Measurements from ENCODE around the gene SOWAHB. TPM values are rescaled to one million over a fixed set of nuclear protein-coding genes. Genes with fewer than 3 reads are reported as not detected.

Gene SOWAHB
- total and polyA plus RNA-seq, 9 donors, result 0.05 to 1.3 (median 0.11) TPM; not detected in 3

DNA sequence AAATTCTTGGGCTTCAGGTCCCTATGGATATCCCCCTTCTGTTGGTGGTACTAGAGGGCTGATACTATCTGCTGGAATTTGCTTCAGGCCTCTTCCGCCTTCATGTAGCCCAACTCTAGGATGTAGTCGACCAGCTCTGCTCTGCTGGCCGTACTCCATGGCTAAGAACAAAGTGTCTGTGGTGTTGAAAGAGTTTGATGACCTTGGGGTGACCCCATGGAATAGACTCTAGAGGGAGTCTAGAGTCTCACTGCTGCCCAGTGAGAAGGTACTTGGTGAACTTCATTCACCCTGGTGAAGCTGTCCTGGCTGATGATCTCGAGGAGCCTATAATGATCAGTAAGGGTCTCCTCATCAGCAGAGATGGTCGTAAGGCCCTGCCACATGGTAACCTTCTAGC lies 11.7 kb downstream of the SOWAHB start:
- TF ChIP-seq, protein P1, sequence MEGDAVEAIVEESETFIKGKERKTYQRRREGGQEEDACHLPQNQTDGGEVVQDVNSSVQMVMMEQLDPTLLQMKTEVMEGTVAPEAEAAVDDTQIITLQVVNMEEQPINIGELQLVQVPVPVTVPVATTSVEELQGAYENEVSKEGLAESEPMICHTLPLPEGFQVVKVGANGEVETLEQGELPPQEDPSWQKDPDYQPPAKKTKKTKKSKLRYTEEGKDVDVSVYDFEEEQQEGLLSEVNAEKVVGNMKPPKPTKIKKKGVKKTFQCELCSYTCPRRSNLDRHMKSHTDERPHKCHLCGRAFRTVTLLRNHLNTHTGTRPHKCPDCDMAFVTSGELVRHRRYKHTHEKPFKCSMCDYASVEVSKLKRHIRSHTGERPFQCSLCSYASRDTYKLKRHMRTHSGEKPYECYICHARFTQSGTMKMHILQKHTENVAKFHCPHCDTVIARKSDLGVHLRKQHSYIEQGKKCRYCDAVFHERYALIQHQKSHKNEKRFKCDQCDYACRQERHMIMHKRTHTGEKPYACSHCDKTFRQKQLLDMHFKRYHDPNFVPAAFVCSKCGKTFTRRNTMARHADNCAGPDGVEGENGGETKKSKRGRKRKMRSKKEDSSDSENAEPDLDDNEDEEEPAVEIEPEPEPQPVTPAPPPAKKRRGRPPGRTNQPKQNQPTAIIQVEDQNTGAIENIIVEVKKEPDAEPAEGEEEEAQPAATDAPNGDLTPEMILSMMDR (IDR thresholded peaks at IDR 0.05), result no peak
- TF ChIP-seq POLR2A (IDR thresholded peaks at IDR 0.05) (no peak), EP300 (IDR thresholded peaks at IDR 0.05) (no peak)
- no peaks in the 10 kb centered on the region for H3K36me3 ChIP-seq
- intact Hi-C loops (cut with DNase I), result no loop called here

DNA sequence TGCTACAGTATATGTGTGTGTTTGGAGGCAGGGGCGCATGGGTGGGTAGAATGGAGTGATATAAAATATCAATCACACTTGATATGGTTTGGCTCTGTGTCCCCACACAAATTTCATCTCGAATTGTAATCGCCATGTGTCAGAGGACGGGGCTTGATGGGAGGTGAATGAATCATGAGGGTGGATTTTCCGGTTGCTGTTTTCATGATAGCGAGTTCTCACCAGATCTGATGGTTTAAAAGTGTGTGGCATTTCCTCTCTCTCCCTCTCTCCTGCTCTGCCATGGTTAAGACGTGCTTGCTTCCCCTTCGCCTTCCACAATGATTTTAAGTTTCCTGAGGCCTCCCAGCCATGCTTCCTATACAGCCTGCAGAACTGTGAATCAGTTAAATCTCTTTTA lies 14.8 kb downstream of the SOWAHB start:
- no peaks in the 10 kb centered on the region for H3K27me3 ChIP-seq
- no peaks in the 10 kb centered on the region for H3K36me3 ChIP-seq
- TF ChIP-seq, protein P1 (IDR thresholded peaks at IDR 0.05), result no peak
- TF ChIP-seq EP300 (IDR thresholded peaks at IDR 0.05) (no peak), POLR2A (IDR thresholded peaks at IDR 0.05) (no peak)
- H3K4me1 ChIP-seq (ENCODE audit: insufficient read depth), result no peaks in the 10 kb centered on the region
- H3K27ac ChIP-seq, result no peak overlapping the region
- WGBS, 3 donors, result 76 to 88% (median 85%) methylated on average over 8 of the region's 8 CpGs
- H3K4me3 ChIP-seq, result no peak overlapping the region
- intact Hi-C loops (cut with DNase I), result no loop called here
- no peak for DNase-seq
- no peaks in the 10 kb centered on the region for H3K9me3 ChIP-seq

More for the DNA sequence above, 11.7 kb downstream of the SOWAHB start:
- no peak for DNase-seq
- Histone ChIP-seq H3K4me1 (ENCODE audit: insufficient read depth) (no peaks in the 10 kb centered on the region), H3K9me3 (no peaks in the 10 kb centered on the region), H3K27ac (no peak overlapping the region), H3K27me3 (no peaks in the 10 kb centered on the region), H3K4me3 (no peak overlapping the region)
- 95 to 99% (median 97%) methylated on average over 5 of the region's 5 CpGs for WGBS, 3 donors

DNA sequence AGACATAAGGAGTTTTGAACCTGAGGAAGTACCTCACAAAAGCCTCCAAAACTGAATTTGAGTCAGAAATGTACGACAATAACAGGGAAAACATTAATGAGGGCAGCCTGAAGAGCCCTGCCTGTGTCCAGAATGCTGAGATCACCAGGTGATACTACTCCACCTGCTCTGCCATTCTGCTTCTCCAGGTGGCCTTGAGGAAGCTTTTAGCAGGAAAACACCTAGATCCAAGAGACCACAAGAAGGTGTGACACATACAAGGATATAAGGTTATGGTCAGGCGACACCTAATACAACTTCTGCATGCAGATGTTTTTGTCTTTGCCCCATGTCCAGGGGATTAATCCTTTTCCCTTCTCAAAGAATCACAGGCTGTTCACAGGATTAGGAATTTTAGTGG lies 15.3 kb downstream of the SOWAHB start:
- Histone ChIP-seq H3K27me3 (no peaks in the 10 kb centered on the region), H3K36me3 (no peaks in the 10 kb centered on the region), H3K4me3 (no peak overlapping the region), H3K9me3 (no peaks in the 10 kb centered on the region), H3K27ac (no peak overlapping the region), H3K4me1 (ENCODE audit: insufficient read depth) (no peaks in the 10 kb centered on the region)
- WGBS, 3 donors, result 90 to 94% (median 91%) methylated on average over 2 of the region's 2 CpGs
- intact Hi-C loops (cut with DNase I), result no loop called here
- TF ChIP-seq, protein P1 (IDR thresholded peaks at IDR 0.05), result no peak
- TF ChIP-seq EP300 (IDR thresholded peaks at IDR 0.05) (no peak), POLR2A (IDR thresholded peaks at IDR 0.05) (no peak)
- no peak for DNase-seq

DNA sequence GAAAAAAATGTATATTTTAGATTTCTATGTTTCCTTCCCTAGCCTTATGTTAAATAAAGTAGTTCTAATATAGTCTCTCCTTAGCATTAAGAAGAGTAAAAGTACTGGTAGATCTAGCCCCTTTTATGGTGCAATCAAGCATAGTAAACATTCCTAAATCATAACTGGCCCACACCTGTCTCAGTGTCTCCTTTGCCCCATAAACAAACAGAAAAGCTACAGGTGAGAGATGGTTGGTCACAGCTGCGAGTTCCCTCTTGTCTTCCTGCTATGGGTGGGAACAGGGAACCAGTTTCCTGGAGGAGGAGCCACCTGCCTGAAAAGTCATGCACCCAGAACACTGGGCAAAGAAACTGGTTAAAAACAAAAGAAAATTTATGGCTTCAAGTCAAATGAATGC lies 16.6 kb downstream of the SOWAHB start:
- Histone ChIP-seq H3K4me1 (ENCODE audit: insufficient read depth) (no peaks in the 10 kb centered on the region), H3K4me3 (no peak overlapping the region), H3K27ac (no peak overlapping the region), H3K9me3 (no peaks in the 10 kb centered on the region), H3K36me3 (no peaks in the 10 kb centered on the region), H3K27me3 (no peaks in the 10 kb centered on the region)
- intact Hi-C loops (cut with DNase I), result no loop called here
- DNase-seq, result no peak
- 68 to 75% (median 71%) methylated on average over 1 of the region's 1 CpG for WGBS, 3 donors
- TF ChIP-seq POLR2A (IDR thresholded peaks at IDR 0.05) (no peak), EP300 (IDR thresholded peaks at IDR 0.05) (no peak)
- TF ChIP-seq, protein P1 (IDR thresholded peaks at IDR 0.05), result no peak

Data from ovary (tissue), 9 donors.